Stimulated activated naive CD8-positive, alpha-beta T cell treated with anti-CD3 and anti-CD28 coated beads, Interleukin-15, Interleukin-2, amounts not matched to agents 100 U/mL and 50 U/mL, for 24 hours (primary cell): ENCODE data around the gene SIM1.

Source experiments
- ATAC-seq: fragments of 150-1000 bp; cut with Tn5 transposase; one replicate; pipeline ENCODE4 v1.10.0; 2021
- DNase-seq: peaks from one replicate; pipeline ENCODE4 v3.0.0; 2021

The SIM1 gene

DNA sequence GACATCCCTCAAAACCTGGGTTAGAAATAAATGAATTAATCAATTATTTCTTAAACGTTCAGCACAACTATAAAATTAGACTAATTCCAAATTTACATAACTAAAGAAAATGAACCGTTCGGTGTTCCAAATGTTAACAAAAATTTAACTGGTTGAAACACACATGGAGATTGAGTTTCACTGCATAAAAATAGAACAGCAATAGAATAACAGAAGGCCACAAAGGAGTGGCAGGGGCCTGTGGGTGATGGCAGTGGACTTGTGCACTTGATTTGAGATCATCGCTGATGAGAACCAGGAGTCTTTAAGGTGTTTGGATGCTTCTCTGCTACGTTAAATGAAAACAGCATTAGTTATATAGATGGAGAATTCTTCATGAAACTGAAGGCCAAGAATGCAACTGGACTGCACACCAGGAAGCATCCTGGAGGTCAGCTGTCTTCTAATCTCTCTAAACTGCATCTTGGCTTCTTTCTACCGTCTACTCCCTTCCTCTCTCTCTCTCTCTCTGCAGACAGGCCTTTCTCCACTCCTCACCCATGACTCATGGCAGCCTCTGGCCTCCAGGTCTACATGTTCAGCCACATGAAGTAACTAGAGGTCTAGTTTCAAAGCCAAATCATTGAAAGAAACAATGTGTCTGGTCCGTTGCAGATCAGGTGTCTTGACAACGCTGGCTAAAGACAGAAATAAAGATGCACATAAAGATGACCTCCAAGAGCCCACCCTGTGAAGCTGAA lies 111.3 kb downstream of the SIM1 start:
- ATAC-seq = no peak
- DNase-seq = no peak

DNA sequence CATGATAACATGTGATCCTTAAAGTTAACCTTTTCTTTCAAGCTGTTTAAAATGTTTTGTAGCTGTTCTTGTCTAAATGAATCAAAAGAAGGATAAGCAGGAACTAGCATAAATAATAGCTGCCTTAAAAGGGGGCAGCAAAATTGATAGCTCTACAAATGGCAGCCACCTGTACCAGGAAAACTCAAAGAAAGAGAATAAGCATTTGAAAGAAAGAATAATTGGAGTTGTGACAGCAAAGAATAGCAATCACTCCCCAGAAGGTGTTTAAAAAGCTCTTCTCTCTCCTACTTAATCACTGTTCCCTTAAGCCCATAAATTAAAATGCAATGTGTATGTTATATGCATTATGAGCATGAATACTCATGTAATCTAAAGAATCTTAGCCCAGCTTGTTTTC lies 114.6 kb downstream of the SIM1 start:
- no peak for ATAC-seq
- no peak for DNase-seq

DNA sequence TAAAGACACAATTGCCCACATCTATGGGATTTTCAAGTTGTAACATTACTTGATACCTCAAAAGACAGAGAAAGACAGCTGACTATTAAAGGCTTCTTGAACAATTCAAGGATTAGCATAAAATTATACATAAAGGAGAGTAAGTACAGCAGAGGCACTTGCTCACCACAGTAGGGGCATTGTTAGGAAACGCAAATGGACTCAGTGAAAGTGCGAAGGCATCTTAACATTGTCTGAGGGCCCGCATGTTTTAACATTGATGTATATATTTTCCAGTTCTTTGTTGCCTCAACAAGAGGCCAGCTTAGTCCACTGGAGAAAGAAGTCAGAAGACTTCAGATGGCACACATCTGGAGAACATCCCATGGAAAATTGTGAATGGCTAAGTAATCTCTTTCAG lies 115.4 kb downstream of the SIM1 start:
- ATAC-seq (no peak), DNase-seq (no peak)

DNA sequence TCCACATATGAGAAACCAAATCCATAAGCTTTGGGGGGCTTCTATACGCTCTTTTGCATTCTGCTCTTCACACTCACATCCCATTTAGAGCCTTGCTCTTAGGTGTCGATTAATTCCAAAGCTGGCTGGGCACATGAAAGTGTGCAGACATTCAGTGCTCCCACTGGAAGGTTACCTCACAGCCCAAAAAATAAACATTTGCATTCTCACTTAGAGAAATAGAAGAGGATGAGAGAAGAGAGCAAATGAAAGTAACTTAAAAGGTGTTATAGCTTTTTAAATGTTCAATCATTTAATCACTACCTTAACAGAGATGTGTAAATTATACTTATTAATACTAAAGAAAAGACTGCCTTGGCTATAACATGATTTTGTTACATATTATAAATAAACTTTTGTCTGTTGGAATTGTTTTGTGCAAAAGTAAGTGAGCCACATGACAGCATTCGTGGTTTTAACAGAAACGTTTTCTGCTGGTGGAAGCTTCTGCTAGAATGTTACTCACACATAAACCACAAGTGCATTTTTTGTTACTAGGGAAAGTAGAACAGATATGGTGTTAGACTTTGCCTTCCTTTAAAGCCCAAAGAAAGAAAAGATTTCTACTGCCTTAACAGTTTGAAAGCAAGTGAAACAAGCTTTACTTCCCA lies 116.7 kb downstream of the SIM1 start:
- DNase-seq (no peak), ATAC-seq (no peak)

DNA sequence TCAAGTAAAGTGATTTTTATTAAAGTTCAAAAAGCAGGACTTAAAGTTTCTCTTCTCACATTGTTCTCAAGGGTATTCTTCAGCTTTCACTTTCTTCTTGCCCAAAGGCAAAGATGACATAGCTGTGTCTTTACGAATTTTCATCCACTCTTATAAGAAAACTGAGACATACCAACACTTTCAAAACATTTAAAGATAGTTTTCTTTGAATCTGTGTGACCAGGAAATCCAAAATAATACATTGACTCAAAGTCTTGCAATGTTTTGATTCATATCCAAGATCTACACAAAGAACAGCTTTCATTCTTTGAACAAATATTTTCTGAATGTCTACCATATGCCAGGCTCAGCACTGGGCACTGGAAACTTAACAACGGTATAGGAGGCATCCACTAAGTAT lies 117.9 kb downstream of the SIM1 start:
- DNase-seq (no peak), ATAC-seq (no peak)

DNA sequence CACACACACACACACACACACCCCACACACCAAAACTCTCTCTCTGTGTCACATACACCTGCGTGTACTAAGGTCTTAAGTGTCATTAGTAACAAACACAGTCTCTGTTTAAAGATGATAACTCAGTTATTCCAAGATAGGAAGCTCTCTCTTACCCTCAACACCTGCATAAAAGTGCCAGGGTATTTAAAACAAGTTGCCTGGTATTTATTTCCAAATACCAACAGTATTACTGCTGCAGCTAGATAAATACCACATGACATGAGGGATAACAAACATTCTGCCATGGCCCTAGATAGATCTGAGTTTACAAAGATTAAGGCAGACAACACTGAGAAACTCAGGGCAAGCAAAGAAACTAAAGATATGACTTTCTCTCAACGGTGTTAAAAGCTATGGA lies 118.5 kb downstream of the SIM1 start:
- DNase-seq = no peak
- no peak for ATAC-seq

DNA sequence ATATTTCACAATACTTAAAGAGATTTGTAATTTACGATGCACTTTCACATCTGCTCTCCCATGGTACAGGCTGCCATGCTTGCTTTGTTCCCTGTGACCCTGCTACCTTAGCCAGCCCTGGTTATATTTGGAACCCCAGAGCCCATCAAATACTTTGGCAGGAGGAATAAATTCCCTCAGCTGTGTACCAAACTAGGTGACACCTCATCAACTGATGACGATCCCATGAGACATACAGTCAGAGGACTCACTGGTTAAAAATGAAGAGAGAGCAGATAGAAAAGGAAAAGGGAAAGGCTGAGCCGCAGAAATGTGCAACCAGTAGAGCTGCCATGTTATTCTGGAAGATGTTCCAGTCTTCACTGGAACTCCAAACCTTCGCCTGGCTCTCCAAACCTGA lies 120.0 kb downstream of the SIM1 start:
- ATAC-seq (no peak), DNase-seq (no peak)

DNA sequence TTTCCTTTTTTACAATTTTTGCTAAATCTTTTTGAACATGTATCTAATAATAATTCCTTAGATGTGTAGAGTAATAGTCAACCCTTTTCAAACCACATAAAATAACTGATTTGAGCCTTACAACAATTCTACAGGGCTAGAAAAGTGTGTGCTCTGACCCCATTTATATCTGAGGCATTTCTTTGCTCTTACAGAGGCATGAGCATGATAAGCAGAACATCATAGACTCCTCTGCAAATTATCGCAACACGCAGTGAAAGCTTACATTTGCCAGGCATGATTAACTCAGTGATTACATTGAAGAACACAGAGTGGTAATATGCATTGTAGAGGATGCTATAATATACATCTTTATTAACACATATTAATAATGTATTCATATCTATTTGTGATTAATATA lies 120.4 kb downstream of the SIM1 start:
- no peak for DNase-seq

DNA sequence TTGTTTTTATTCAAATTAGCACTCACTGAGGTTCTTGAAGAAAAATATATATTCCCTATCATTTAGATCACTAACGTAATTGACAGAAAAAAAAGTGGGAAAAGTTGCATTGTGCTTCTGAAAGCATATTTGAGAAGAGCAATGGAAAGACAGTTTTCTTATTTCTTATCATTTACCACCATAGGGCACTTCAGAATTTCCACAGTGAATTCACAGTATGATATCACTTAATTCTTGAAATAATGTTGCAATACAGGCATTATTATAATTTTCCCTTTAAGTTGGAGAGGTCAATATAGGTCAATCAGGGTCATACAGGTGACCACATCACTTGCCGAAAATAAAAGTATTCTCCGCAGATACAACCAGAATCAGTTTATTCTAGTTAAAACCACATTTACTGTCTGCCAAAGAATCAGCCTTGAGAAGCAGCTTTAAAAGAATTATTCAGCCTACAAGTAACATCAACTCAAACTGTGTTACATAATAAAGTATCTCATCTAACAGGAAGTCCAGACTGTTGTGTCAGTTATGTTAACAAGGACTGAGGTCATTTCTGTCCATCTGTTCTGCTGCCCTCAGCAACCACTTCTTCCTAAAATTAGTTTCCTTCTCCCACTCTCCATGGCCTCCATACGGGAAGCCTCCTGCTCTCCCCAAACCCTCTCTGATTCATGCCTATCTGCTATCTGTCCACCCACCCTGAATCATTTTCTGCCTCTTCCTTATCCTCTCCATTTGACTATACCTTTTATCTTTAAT lies 121.2 kb downstream of the SIM1 start:
- no peak for DNase-seq
- no peak for ATAC-seq

More for the DNA sequence above, 120.4 kb downstream of the SIM1 start:
- no peak for ATAC-seq

DNA sequence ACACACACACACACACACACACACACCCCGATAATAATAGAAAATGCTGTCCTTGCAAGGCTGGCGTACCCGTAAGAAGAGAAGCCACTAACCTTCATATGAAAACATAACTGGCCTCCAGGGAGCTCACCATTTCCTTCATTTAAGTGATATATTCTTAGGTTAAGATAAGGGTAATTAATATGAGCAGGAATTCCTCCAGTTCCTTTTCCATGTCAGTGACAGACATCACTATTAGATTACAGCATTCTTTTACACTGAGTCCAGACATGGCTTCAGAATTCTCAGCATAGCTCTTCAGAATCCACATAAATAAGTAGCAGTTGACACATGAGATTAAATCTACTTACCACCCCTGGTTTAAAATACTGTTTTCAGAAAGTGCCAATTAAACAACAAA lies 121.9 kb downstream of the SIM1 start:
- ATAC-seq = no peak
- DNase-seq = no peak

DNA sequence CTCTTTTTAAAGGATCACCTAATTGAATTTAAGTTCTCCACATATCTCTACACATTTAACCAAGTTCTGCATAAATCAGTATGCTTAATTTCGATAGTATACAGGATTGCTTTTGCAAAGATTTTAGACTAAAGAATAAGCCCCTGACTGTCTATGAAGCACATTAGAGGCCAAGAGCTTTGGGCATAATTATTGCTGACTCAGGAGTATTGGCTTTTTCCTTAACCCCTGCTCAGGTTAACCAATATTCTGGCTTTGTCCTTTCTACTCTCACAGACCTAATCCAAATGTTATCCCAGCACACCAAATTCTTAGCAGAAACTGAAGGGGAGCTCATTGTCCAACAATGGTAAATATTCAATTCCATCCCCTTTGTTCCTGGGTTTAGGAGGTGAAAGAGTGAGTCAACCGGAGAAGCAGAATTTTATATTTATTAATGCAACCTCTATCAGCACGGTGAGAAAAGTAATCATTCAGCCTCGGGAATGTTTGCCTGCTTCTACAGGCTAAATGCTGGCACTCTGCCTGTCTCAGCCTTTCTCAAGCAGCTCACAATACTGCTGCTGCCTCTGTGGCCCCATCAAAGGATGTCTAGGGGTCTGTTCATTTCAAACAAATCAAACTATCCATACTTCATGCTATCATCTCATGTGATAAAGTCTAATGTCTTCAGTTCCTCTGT lies 125.0 kb downstream of the SIM1 start:
- ATAC-seq (no peak), DNase-seq (no peak)

DNA sequence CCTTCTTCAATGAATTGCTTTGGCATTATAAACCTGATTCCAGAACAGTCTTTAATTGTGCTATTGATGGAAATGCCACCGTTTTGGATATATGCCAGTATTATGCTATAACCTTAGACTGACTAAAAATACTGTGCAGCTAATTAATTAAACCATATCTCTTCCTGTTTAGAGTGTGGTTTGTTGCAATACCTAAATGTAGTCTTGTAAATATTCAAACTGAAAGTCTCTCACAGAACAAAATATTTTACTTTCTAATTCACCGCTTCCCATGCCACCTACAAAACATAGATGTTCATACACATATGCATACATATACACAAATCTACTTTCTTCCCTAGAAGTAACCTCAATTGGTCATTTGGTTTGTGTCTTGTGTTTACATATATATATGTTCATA lies 126.6 kb downstream of the SIM1 start:
- ATAC-seq = no peak
- DNase-seq = no peak

DNA sequence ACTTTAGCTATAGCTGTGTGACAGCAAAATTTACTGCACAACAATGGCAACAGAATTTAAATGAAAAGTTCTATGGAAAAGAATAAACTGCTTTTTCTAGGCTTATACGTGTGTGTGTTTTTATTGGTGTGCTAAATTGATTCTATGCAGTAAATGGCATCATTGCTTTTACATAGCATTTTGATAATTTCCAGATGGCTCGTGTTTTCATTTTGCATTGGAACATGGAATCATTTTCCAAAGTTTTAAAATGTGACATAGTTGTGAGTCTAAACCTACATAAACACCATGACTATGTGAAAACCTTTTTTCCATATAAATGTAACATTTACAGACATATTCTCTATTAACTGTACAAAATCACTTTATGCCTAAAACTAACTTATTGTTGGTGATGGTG lies 127.8 kb downstream of the SIM1 start:
- DNase-seq = no peak
- ATAC-seq = no peak

DNA sequence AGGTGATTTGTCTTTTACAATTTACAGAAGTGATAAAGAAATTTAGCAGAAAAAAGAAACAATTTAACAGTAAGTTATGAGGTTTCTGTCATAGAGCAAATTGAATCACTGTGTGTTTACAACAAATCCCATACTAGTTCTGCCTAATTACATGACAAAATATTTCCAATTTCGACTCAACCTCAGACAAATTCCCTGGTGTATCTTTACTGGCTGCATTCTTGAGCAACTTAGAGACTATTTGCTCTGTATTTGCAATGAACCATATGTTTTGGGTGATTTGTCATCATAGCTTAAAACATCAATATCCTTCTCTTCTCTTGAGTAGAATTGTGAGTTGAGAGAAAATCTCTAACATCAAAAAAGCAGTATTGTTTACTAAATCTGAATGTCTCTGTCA lies 128.7 kb downstream of the SIM1 start:
- ATAC-seq = no peak
- DNase-seq = no peak
